B cell (primary cell): ENCODE data around the gene OLIG2. TPM values are rescaled to one million over a fixed set of nuclear protein-coding genes. Genes with fewer than 3 reads are reported as not detected.

Experiments
- ATAC-seq: fragments of 200-7000 bp; cut with Tn5 transposase; one replicate; pipeline ENCODE4 v1.10.0; 2021; ENCODE audit warnings: low read depth, mild to moderate bottlenecking, moderate number of reproducible peaks, moderate library complexity
- CTCF ChIA-PET: fragments of 350-600 bp; sonication (Branson Sonifier 250); formaldehyde crosslinking; loops from one replicate; lab custom pipeline; 2021; ENCODE audit warnings: antibody characterized with exemption, inconsistent platforms; lab: Charles Lee
- POLR2A ChIA-PET: fragments of 350-600 bp; sonication (Branson Sonifier 250); formaldehyde crosslinking; loops from one replicate; lab custom pipeline; 2021; ENCODE audit warnings: antibody characterized with exemption; lab: Charles Lee
- DNase-seq: peaks from one replicate; pipeline ENCODE4 v3.0.0; 2013
- H2AFZ ChIP-seq: 2 replicates; pipeline ENCODE4 v1.6.1; 2012; ENCODE audit warnings: mild to moderate bottlenecking, low read depth, low read length; ENCODE audit not compliant: insufficient read depth, poor library complexity, severe bottlenecking
- H3K27ac ChIP-seq, 2 donors: 1 replicate in 1 of 2; 2 replicates in 1 of 2; pipeline ENCODE4 v1.5.1; 2012 to 2013; ENCODE audit warnings: low read length in 2 of 2, mild to moderate bottlenecking in 2 of 2, moderate library complexity in 1 of 2
- H3K27me3 ChIP-seq, 4 experiments: fragments of 200-600 bp in 1 of 4; sonication (generic) in 1 of 4; replicated peaks in 1 of 4; 1 replicate in 2 of 4; 2 replicates in 2 of 4; pipeline versions ENCODE4 v1.6.1 to v1.7.0; 2013 to 2016; ENCODE audit warnings: low read length in 3 of 4, mild to moderate bottlenecking in 2 of 4, mixed read lengths in 1 of 4, moderate library complexity in 1 of 4; ENCODE audit not compliant: insufficient read depth in 4 of 4, control insufficient read depth in 3 of 4; ENCODE audit errors: control extremely low read depth in 1 of 4
- H3K36me3 ChIP-seq, 2 experiments: replicated peaks in 1 of 2; 1 replicate in 1 of 2; 2 replicates in 1 of 2; pipeline versions ENCODE4 v1.6.1 to v1.7.1; 2013; ENCODE audit warnings: low read length in 1 of 2; ENCODE audit not compliant: insufficient read depth in 2 of 2, control insufficient read depth in 1 of 2; ENCODE audit errors: control extremely low read depth in 1 of 2, extremely low read depth in 1 of 2
- H3K4me1 ChIP-seq, 2 donors: fragments of 200-600 bp in 1 of 2; sonication (generic) in 1 of 2; 1 replicate in 1 of 2; 2 replicates in 1 of 2; pipeline versions ENCODE4 v1.5.1 to v1.6.1; 2013 to 2017; ENCODE audit warnings: low read length in 2 of 2; ENCODE audit not compliant: control insufficient read depth in 2 of 2, insufficient read depth in 2 of 2
- H3K4me2 ChIP-seq: replicated peaks from 2 replicates; pipeline ENCODE3; 2012; ENCODE audit warnings: mild to moderate bottlenecking, low read depth, low read length; ENCODE audit not compliant: poor library complexity, severe bottlenecking
- H3K4me3 ChIP-seq, 5 experiments: fragments of 200-600 bp in 1 of 5; sonication (generic) in 1 of 5; 1 replicate in 3 of 5; 2 replicates in 2 of 5; pipeline versions ENCODE4 v1.5.1 to v1.7.0; 2011 to 2016; ENCODE audit warnings: low read length in 4 of 5, mild to moderate bottlenecking in 4 of 5, low read depth in 2 of 5, control low read depth in 1 of 5, moderate library complexity in 1 of 5; ENCODE audit not compliant: insufficient read depth in 1 of 5; ENCODE audit errors: control extremely low read depth in 1 of 5, extremely low read depth in 1 of 5
- H3K79me2 ChIP-seq: fragments of 200-600 bp; sonication (generic); one replicate; pipeline ENCODE4 v1.6.0; 2016; ENCODE audit warnings: low read length; ENCODE audit not compliant: control insufficient read depth, insufficient read depth
- H3K9ac ChIP-seq: fragments of 200-600 bp; sonication (generic); 2 replicates; pipeline ENCODE4 v1.6.1; 2017; ENCODE audit warnings: mild to moderate bottlenecking, low read length, moderate library complexity
- H3K9me3 ChIP-seq, 3 donors: one replicate each; pipeline versions ENCODE4 v1.6.1 to v1.7.1; 2013; ENCODE audit warnings: low read length in 2 of 3; ENCODE audit not compliant: control insufficient read depth in 2 of 3, insufficient read depth in 1 of 3; ENCODE audit errors: control extremely low read depth in 1 of 3
- H4K20me1 ChIP-seq: 2 replicates; pipeline ENCODE4 v1.6.0; 2012; ENCODE audit warnings: mild to moderate bottlenecking, low read length; ENCODE audit not compliant: insufficient read depth, control insufficient read depth, poor library complexity, severe bottlenecking
- H3K27ac Mint-ChIP-seq: one replicate; pipeline ENCODE4 v1.8.0; 2021; ENCODE audit warnings: mixed read lengths
- H3K27me3 Mint-ChIP-seq: one replicate; pipeline ENCODE4 v1.8.0; 2021; ENCODE audit warnings: mixed read lengths
- H3K4me1 Mint-ChIP-seq: one replicate; pipeline ENCODE4 v1.8.0; 2021; ENCODE audit warnings: mixed read lengths
- H3K4me3 Mint-ChIP-seq: one replicate; pipeline ENCODE4 v1.8.0; 2021; ENCODE audit warnings: mixed read lengths
- H3K9me3 Mint-ChIP-seq: one replicate; pipeline ENCODE4 v1.8.0; 2022; ENCODE audit warnings: mixed read lengths; ENCODE audit not compliant: insufficient read depth
- CTCF ChIP-seq: fragments of 200-600 bp; IDR thresholded peaks from one replicate; pipeline ENCODE4 v1.8.0; 2022; ENCODE audit warnings: antibody characterized with exemption, mild to moderate bottlenecking
- EZH2 ChIP-seq: IDR thresholded peaks from 2 replicates; pipeline ENCODE4 v1.6.1; 2012; ENCODE audit warnings: borderline replicate concordance, low read depth, mild to moderate bottlenecking, moderate library complexity, low read length; ENCODE audit not compliant: insufficient read depth, poor library complexity, severe bottlenecking
- WGBS: methylation state at CpG from one replicate; pipeline ENCODE4 v1.1.5; 2013; ENCODE audit warnings: missing lambda C conversion rate; ENCODE audit not compliant: insufficient coverage; 5-methylcytosine and 5-hydroxymethylcytosine counted together
- intact Hi-C: fragments of 100-400 bp; cut with micrococcal nuclease; formaldehyde crosslinking; loops from one replicate; pipeline ENCODE4 v1.10.0; 2022
- polyA plus RNA-seq: library from polyadenylated mRNA; depleted of rRNA; stranded (reverse); fragments of >200 nt; gene quantifications from 2 replicates; pipeline ENCODE4 v1.2.3, GENCODE V29; 2012
- total RNA-seq, 2 donors: library from RNA; stranded (reverse); fragments of 120-200 nt in 1 of 2; gene quantifications; 1 replicate in 1 of 2; 2 replicates in 1 of 2; pipeline versions ENCODE4 v1.2.3 to v1.2.4, GENCODE V29; 2013 to 2022

OLIG2 gene
- total and polyA plus RNA-seq, 2 donors (not counting 1 experiment from before 2014, with no cell fraction given): not detected

- no peaks in the 10 kb centered on the region for H3K79me2 ChIP-seq
- no peak overlapping the region for H3K4me3 ChIP-seq
- H4K20me1 ChIP-seq: no peaks in the 10 kb centered on the region
- H3K9me3 Mint-ChIP-seq: no peaks in the 10 kb centered on the region
- no peaks in the 10 kb centered on the region for H3K4me1 Mint-ChIP-seq
- H3K36me3 ChIP-seq: no peaks in the 10 kb centered on the region
- no peak overlapping the region for H3K9ac ChIP-seq
- H3K27ac Mint-ChIP-seq: no peak overlapping the region
- WGBS: 83% methylated on average over 5 of the region's 5 CpGs
- H3K4me1 ChIP-seq: no peaks in the 10 kb centered on the region
- ChIA-PET POLR2A (no interaction called here), CTCF (no interaction called here)
- no peak overlapping the region for H3K27ac ChIP-seq
- no peak overlapping the region for H2AFZ ChIP-seq
- H3K4me2 ChIP-seq: no peak overlapping the region
- peaks cover 0 to 17% (median 0%) of the 10 kb centered on the region in 4 experiments for H3K27me3 ChIP-seq
- no peaks in the 10 kb centered on the region for H3K9me3 ChIP-seq
- intact Hi-C loops: no loop called here
- TF ChIP-seq CTCF (no peak), EZH2 (no peak)
- no peak for DNase-seq
- H3K4me3 Mint-ChIP-seq: no peak overlapping the region
- ATAC-seq: no peak
- peaks cover 35% of the 10 kb centered on the region for H3K27me3 Mint-ChIP-seq
Measured at GRCh38 chr21:33055991-33056390, 30.3 kb downstream of the OLIG2 start.

- 91% methylated on average over 10 of the region's 11 CpGs for WGBS
- no peaks in the 10 kb centered on the region for H4K20me1 ChIP-seq
- no peak overlapping the region for H3K9ac ChIP-seq
- Mint-ChIP-seq H3K27me3 (peaks cover 41% of the 10 kb centered on the region), H3K4me3 (no peak overlapping the region), H3K4me1 (no peaks in the 10 kb centered on the region), H3K27ac (no peak overlapping the region), H3K9me3 (no peaks in the 10 kb centered on the region)
- TF ChIP-seq CTCF (no peak), EZH2 (no peak)
- no peaks in the 10 kb centered on the region for H3K9me3 ChIP-seq
- peaks cover 0 to 20% (median 0%) of the 10 kb centered on the region in 4 experiments for H3K27me3 ChIP-seq
- no peak overlapping the region for H3K4me3 ChIP-seq
- no peak for ATAC-seq
- DNase-seq: no peak
- H2AFZ ChIP-seq: no peak overlapping the region
- no peak overlapping the region for H3K27ac ChIP-seq
- H3K36me3 ChIP-seq: no peaks in the 10 kb centered on the region
- POLR2A ChIA-PET: no interaction called here
- intact Hi-C loops: no loop called here
- no peaks in the 10 kb centered on the region for H3K79me2 ChIP-seq
- no peaks in the 10 kb centered on the region for H3K4me1 ChIP-seq
- CTCF ChIA-PET: no interaction called here
- no peak overlapping the region for H3K4me2 ChIP-seq
Measured at GRCh38 chr21:33057385-33057940, 31.7 kb downstream of the OLIG2 start.
